Activated CD8-positive, alpha-beta memory T cell treated with anti-CD3 and anti-CD28 coated beads for 4 hours (primary cell): ENCODE measurements around the gene TTC34.
"Not testable (repeated sequence)": the region's sequence is repeated elsewhere in the genome, so short reads cannot be mapped to it uniquely, and the experiment has no call there.

ENCODE experiments used
- DNase-seq, 2 donors: peaks; one replicate each; pipeline ENCODE4 v3.0.0-alpha.2; 2020; ENCODE audit warnings: low read depth in 2 of 2

The TTC34 gene

DNA sequence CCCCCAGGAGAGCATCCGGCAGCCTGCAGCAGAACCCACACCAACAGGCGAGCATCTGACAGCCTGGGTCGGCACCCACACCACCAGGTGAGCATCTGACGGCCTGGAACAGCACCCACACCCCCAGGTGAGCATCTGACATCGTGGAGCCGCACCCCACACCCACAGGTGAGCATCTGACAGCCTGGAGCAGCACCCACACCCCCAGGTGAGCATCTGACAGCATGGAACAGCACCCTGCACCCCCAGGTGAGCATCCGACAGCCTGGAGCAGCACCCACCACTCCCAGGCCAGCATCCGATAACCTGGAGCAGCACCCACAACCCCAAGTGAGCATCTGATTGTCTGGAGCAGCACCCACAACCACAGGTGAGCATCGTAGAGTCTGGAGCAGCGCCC is 124.8 kb downstream of the TTC34 start:
- DNase-seq = not testable (repeated sequence)

DNA sequence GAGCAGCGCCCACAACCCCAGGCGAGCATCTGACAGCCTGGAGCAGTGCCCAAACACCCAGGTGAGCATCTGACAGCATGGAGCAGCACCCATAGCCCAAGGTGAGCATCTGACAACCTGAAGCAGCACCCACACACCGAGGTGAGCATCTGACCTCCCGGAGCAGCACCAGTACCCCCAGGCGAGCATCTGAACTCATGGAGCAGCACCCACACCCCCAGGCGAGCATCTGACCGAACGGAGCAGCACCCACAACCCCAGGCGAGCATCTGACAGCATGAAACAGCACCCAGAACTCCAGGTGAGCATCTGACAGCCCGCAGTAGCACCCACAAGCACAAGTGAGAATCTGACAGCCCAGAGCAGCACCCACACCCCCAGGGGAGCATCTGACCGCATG is 129.8 kb downstream of the TTC34 start:
- DNase-seq = not testable (repeated sequence)

DNA sequence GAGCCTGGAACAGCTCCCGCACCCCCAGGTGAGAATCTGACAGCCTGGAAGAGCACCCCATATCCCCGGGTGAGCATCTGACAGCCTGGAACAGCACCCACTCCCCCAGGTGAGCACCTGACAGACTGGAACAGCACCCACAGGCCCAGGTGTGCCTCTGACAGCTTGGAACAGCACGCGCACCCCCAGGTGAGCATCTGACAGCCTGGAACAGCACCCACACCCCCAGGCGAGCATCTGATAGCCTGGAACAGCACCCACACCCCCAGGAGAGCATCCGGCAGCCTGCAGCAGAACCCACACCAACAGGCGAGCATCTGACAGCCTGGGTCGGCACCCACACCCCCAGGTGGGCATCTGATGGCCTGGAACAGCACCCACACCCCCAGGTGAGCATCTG is 141.7 kb downstream of the TTC34 start:
- DNase-seq = not testable (repeated sequence)

DNA sequence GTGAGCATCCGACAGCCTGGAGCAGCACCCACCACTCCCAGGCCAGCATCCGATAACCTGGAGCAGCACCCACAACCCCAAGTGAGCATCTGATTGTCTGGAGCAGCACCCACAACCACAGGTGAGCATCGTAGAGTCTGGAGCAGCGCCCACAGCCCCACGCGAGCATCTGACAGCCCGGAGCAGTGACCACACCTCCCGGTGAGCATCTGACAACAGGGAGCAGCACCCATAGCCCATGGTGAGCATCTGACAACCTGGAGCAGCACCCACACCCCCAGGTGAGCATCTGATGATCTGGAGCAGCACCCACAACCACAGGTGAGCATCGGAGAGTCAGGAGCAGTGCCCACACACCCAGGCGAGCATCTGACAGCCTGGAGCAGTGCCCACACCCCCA is 143.6 kb downstream of the TTC34 start:
- not testable (repeated sequence) for DNase-seq

DNA sequence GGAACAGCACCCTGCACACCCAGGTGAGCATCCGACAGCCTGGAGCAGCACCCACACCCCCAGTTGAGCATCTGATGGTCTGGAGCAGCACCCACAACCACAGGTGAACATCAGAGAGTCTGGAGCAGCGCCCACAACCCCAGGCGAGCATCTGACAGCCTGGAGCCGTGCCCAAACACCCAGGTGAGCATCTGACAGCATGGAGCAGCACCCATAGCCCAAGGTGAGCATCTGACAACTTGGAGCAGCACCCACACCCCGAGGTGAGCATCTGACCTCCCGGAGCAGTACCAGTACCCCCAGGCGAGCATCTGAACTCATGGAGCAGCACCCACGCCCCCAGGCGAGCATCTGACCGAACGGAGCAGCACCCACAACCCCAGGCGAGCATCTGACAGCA is 144.4 kb downstream of the TTC34 start:
- DNase-seq = not testable (repeated sequence)

DNA sequence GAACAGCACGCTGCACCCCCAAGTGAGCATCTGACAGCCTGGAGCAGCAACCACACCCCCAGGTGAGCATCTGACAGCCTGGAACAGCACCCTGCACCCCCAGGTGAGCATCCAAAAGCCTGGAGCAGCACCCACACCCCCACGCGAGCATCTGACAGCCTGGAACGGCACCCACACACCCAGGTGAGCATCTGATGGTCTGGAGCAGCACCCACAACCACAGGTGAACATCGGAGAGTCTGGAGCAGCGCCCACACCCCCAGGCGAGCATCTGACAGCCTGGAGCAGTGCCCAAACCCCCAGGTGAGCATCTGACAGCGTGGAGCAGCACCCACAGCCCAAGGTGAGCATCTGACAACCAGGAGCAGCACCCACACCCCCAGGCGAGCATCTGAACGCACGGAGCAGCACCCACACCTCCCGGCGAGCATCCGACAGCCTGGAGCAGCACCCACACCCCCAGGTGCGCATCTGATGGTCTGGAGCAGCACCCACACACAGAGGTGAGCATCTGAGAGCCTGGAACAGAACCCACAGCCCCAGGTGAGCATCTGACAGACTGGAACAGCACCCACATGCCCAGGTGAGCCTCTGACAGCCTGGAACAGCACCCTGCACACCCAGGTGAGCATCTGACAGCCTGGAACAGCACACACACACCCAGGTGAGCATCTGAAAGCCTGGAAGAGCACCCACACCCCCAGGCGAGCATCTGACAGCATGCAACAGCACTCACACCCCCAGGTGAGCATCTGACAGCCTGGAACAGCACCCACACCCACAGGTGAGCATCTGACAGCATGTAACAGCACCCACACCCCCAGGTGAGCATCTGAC is 145.7 kb downstream of the TTC34 start:
- DNase-seq = not testable (repeated sequence)

DNA sequence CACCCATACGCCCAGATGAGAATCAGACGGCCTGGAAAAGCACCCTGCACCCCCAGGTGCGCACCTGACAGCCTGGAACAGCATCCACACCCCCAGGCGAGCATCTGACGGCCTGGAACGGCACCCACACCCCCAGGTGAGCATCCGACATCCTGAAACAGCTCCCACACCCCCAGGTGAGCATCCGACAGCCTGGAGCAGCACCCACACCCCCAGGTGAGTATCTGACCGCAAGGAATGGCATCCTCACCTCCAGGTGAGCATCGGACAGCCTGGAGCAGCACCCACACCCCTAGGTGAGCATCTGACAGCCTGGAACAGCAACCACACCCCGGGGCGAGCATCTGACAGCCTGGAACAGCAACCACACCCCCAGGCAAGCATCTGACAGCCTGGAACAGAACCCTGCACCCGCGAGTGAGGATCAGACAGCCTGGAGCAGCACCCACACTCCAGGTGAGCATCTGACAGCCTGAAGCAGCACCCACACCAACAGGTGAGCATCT is 147.0 kb downstream of the TTC34 start:
- not testable (repeated sequence) for DNase-seq

DNA sequence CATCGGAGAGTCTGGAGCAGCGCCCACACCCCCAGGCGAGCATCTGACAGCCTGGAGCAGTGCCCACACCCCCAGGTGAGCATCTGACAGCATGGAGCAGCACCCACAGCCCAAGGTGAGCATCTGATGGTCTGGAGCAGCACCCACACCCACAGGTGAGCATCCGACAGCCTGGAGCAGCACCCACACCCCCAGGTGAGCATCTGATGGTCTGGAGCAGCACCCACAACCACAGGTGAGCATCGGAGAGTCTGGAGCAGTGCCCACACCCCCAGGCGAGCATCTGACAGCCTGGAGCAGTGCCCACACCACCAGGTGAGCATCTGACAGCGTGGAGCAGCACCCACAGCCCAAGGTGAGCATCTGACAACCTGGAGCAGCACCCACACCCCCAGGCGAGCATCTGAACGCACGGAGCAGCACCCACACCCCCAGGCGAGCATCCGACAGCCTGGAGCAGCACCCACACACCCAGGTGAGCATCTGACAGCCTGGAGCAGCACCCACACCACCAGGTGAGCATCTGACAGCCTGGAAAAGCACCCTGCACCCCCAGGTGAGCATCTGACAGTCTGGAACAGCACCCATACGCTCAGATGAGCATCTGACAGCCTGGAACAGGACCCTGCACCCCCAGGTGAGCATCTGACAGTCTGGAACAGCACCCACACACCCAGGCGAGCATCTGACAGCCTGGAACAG is 147.6 kb downstream of the TTC34 start:
- DNase-seq = not testable (repeated sequence)

DNA sequence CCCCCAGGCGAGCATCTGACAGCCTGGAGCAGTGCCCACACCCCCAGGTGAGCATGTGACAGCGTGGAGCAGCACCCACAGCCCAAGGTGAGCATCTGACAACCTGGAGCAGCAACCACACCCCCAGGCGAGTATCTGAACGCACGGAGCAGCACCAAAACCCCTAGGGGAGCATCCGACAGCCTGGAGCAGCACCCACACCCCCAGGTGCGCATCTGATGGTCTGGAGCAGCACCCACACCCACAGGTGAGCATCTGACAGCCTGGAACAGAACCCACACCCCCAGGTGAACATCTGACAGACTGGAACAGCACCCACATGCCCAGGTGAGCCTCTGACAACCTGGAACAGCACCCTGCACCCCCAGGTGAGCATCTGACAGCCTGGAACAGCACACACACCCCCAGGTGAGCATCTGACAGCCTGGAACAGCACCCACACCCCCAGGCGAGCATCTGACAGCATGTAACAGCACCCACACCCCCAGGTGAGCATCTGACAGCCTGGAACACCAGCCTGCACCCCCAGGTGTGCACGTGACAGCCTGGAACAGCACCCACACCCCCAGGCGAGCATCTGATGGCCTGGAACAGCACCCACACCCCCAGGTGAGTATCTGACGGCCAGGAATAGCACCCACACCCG is 148.4 kb downstream of the TTC34 start:
- DNase-seq = not testable (repeated sequence)

DNA sequence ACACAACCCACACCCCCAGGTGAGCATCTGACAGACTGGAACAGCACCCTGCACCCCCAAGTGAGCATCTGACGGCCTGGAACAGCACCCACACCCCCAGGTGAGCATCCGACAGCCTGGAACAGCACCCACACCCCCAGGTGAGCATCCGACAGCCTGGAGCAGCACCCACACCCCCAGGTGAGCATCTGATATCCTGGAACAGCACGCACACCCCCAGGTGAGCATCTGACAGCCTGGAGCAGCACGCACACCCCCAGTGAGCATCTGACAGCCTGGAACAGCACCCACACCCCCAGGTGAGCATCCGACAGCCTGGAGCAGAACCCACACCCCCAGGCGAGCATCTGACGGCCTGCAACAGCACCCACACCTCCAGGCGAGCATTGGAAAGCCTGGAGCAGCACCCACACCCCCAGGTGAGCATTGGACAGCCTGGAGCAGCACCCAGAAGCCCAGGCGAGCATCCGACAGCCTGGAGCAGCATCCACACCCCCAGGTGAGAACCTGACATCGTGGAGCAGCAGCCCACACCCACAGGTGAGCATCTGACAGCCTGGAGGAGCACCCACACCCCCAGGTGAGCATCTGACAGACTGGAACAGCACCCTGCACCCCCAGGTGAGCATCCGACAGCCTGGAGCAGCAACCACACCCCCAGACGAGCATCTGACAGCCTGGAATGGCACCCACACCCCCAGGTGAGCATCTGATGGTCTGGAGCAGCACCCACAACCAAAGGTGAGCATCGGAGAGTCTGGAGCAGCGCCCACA is 149.2 kb downstream of the TTC34 start:
- not testable (repeated sequence) for DNase-seq

DNA sequence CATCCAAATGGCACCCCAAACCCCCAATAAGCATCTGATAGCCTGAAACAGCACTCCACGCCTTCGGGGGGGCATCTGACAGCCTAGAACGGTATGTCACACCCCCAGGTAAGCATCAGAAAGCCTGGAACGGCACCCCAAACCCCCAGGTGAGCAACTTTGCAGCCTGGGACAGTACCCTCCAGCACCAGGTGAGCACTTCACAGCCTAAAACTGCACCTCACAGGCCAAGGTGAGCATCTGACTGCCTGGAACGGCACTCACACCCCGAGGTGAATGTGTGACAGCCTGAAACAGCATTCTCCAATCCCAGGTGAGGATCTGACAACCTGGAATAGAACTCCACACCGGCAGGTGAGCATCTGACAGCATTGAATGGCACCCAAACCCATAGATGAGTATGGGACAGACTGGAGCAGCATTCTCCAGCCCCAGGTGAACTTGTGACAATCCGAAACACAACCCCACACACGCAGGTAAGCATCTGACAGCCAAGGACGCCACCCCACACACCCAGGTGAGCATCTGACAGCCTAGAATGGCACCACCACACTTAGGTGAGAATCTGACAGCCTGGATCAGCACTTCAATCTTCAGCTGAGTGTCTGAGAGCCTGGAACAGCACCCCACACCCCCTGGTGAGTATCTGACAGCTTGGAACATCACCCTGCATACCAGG is 150.4 kb downstream of the TTC34 start:
- no peak for DNase-seq

DNA sequence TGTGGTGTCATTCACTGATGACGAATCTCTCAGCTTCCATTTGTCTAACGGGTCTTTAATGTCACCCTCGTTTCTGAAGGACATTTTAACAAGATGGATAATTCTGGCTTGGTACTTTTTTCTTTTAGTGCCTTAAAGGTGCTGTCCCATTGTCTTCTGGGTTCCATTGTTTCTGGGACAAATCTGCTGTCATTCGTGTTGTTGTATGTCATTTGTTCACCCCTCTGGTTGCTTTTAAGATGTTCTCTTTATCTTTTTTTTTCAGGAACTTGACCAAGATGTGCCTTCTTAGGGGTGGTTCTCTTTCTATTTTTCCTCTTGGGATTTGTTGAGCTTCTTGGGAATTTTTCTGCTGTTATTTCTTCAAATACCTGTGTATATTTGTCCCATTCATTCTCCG is 154.7 kb downstream of the TTC34 start:
- DNase-seq = no peak

DNA sequence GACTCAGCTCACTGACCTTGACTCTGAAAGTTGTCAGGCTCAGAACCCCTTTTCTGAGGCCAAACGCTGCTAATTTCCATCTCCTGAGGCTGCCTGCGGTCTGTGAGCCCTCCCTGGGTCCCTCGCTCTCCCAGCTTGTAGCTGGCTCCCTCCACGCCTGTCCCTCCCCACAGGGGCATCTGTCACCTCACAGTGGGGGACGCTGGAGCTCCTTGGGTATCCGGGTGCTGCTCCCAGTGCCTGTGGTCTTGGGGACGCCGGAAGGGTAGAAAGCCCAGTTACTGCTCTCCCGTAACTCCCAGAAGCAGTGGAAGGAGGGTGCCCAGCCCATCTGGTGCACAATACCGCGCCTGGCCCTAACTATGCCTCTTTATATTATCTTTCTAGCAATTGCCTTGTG is 155.7 kb downstream of the TTC34 start:
- DNase-seq = no peak

DNA sequence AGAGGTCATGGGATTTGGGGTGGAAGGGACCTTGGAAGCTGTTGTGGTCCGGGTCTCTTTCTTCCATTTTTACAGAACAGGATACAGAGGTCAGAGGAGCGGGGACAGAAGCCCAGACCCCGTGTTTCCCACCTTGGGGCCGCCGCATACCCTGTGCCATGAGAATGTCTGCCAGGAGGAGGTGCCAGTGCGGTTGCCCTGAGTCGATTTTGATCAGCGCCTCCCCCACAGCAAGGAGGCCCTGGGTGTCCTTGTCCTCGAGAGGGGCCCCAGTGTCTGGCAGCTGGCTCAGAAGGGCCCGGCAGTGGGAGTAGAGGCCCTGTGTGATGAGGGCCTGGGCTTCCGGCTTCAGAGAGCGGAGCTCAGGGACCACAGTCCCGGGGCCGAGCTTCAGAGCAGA is 156.3 kb downstream of the TTC34 start:
- no peak for DNase-seq

DNA sequence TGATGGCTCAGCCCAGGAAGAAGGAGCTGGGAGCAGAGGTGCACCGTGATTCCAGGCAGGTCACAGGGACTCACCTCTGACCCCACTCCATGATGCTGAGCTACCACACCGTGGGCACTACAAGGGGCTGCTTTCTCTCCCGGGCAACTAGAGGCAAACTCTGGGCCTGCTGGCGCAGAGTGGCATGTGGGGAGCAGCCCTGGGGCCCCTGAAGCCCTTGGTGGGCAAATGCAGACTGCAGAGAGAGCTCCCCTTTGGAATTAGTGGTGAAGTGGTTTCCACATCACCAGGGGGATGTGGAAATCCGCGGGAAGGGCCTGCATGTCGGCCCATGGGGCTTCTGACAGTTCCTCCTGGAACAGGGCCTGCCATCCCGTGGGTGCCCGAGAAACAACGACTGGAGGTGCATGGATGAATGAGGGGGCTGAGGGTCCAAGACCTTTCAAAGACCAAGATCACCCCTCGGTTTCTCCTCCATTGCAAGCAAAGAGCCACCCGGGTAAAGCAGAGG is 156.8 kb downstream of the TTC34 start:
- DNase-seq = no peak

DNA sequence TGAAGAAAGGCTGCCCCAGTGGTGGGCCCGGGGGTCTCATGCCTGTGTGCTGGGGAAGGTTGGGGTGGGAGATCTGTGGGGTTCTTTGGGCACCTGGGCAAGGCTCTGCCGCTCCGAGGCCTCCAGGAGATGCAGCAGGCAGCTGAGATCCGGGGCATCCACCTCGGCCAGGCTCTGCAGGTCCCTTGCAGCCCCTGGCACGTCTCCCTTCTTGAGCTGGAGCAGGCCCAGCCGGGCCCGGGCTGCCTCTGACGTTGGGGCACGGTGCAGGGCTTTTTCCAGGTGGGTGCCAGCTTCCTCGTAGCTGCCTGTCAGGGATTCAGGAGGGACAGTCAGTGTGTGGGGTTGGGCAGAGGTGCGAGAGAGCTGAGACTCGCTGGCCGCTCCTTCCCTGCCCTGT is 157.3 kb downstream of the TTC34 start:
- no peak for DNase-seq

DNA sequence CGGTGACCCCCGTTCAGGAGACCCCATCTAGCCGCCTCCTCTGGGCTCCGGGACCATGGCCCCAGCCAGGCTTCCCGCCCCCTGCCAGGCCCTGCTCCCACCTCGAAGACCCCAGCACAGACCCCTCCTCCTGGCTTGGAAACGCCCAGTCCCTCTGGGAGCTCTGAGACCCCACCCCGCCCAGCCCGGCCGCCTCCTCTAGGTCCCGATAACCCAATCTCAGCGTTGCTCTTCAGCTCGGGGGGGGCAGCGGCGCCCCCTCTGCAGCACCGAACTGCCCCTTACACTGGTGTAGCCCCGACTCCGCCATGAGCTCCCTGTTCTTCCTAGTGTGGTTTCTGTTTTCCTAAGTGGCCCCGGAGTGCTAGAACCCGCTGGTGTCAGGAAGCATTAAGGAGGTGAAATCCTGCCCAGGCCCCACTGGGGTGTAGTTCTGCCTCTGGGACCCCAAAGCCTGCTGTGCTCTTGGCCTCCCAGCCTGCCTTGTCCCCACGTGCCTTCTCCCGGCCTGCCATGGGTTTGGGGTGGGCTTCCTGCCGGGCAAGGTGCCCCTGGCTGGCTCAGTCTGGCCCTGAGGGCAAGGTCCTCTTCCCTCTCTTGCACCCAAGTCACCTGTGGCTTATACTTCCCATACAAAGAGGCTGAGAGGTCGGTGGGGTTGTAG is 157.9 kb downstream of the TTC34 start:
- no peak for DNase-seq

DNA sequence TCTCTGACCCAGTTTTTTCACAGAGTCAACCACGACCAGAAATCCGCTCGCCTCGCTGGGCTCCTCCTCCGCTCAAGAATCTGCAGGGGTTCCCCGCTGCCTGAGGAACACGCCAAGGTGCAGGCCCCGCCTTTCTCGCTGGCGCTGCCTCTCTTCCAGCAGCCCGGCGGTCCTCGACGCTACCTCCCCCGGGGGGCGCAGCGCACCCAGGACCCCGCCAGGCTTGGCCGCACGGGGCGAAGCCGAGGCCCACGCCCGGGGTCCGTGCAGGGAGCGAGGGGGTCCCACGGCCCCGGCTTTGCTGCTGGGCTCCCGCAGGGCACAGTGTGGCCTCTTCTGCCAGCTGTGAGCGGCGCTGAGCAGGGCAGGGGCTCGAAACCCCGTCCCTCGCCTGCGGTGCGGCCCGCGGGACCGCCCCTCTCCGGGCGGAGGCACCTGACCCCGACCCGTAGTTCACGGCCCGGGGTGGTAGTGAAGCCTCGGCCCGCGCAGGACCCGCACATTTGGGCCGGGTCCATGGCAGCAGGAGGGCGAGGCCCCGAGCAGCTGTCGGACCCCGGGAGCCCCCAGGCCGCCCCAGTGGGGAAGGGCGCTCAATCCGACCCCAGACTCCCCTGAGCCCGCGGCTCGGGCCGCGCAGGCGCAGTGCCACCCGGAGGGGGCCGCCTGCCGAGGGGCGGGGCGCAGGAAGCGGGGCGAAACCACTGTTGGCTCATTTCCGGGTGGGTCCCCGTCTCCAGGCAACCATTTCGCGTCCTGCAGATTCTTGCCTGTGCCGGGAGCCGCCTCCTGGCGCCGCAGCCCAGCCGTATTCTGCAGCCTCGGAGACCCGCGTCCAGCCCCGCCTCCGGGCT is 158.7 kb downstream of the TTC34 start:
- peak; percentile 87 to 91 for DNase-seq

DNA sequence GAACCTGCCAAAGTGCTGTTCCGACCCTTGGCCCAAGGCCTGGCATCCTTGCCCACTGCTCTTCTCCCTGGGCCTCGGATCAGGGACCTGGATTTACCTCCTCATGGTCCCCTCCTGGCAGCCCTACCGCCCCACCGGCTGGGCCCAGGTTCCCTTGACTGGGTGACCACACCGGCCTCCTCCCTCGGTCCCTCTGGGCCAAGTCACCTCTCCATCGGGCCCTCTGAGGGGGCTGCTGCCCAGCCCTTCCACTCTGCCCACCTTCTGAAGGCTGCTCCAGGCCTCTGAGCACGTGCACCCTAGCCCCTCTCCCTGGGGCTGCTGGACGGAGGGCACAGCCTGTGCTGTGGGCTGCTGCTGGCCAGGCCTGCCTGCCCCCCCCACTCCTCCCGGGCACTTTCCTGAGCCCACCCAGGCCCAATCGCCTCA is 159.3 kb downstream of the TTC34 start:
- no peak for DNase-seq
